ENCODE measurements around the gene FUT9.

FUT9 gene

DNA sequence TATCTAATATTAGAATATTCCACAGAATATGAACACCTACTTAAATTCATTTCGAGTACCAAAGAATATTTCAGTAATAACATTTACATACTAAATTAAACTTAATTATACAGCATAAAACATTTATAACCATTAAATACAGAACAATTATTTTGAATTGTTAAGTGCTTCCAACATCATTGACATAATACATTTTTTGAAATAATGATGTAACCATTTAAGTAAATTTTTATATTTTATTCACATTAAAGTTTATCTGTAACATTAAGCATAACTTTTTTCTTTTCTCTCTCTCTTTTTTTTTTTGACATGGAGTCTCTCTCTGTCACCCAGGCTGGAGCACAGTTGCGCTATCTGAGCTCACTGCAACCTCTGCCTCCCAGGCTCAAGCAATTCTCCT is 44.5 kb downstream of the FUT9 start:
- no peak for TF ChIP-seq CTCF (conservative IDR thresholded peaks at IDR 0.05; ENCODE audit: low read depth, low read length)
- no peak for DNase-seq (ENCODE audit: low read depth)

GRCh38 chr6:96065213-96065612 is 49.4 kb downstream of the FUT9 start:
- no peak overlapping the region for H3K4me3 ChIP-seq (ENCODE audit: low read depth, low read length)
- no peak for TF ChIP-seq CTCF (conservative IDR thresholded peaks at IDR 0.05; ENCODE audit: low read depth, low read length)

More for the DNA sequence above, 44.5 kb downstream of the FUT9 start:
- no peak overlapping the region for H3K4me3 ChIP-seq (ENCODE audit: low read depth, low read length)

GRCh38 chr6:96066376-96066775 is 50.6 kb downstream of the FUT9 start:
- no peak overlapping the region for H3K4me3 ChIP-seq (ENCODE audit: low read depth, low read length)
- no peak for TF ChIP-seq CTCF (conservative IDR thresholded peaks at IDR 0.05; ENCODE audit: low read depth, low read length)
- no peak for DNase-seq (ENCODE audit: low read depth)

More at GRCh38 chr6:96065213-96065612, 49.4 kb downstream of the FUT9 start:
- no peak for DNase-seq (ENCODE audit: low read depth)

- H3K4me3 ChIP-seq (ENCODE audit: low read depth, low read length), result no peak overlapping the region
- TF ChIP-seq CTCF (conservative IDR thresholded peaks at IDR 0.05; ENCODE audit: low read depth, low read length), result no peak
- DNase-seq (ENCODE audit: low read depth), result no peak
Observed at GRCh38 chr6:96073555-96073954, 57.8 kb downstream of the FUT9 start.

- no peak for TF ChIP-seq CTCF (conservative IDR thresholded peaks at IDR 0.05; ENCODE audit: low read depth, low read length)
- no peak for DNase-seq (ENCODE audit: low read depth)
- no peak overlapping the region for H3K4me3 ChIP-seq (ENCODE audit: low read depth, low read length)
Observed at GRCh38 chr6:96074006-96074405, 58.2 kb downstream of the FUT9 start.

GRCh38 chr6:96075826-96076225 is 60.1 kb downstream of the FUT9 start:
- no peak for TF ChIP-seq CTCF (conservative IDR thresholded peaks at IDR 0.05; ENCODE audit: low read depth, low read length)
- no peak for DNase-seq (ENCODE audit: low read depth)
- no peak overlapping the region for H3K4me3 ChIP-seq (ENCODE audit: low read depth, low read length)

DNA sequence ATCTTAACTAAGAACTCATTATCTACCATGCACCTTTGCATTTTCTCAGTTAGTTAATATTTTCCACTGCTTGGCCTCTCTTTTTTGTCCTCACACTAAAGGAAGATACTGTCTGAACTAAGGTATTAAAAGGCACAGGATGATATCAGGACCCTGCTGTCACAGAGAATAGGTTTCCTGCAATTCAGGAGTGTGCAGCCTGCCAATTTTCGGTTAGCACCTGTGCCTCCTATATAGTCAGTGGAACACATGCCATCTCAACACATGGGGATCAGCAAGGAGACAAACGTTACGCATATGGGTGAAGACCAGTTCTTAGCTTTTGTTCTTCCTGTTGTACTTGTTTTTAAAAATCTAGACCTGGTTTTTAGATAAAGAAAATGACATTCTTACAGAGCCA is 71.0 kb downstream of the FUT9 start:
- TF ChIP-seq CTCF (conservative IDR thresholded peaks at IDR 0.05; ENCODE audit: low read depth, low read length), result no peak
- H3K4me3 ChIP-seq (ENCODE audit: low read depth, low read length), result no peak overlapping the region
- no peak for DNase-seq (ENCODE audit: low read depth)

Data from choroid plexus epithelial cell (primary cell).